Upper lobe of left lung (tissue), 4 donors: ENCODE measurements around the gene RGS7.

Source experiments
- CTCF ChIP-seq, 6 experiments: fragments of 450-650 bp in 4 of 6; fragments of 200-600 bp in 2 of 6; sonication (generic) in 2 of 6; IDR thresholded peaks; one replicate each; pipeline ENCODE4 v1.5.1; 2016 to 2019; ENCODE audit warnings: antibody characterized with exemption in 6 of 6
- POLR2A ChIP-seq, 4 donors: fragments of 450-650 bp; IDR thresholded peaks; one replicate each; pipeline ENCODE4 v1.5.1; 2016 to 2017; ENCODE audit warnings: antibody characterized with exemption in 4 of 4, mild to moderate bottlenecking in 2 of 4

GRCh38 chr1:241142493-241142892 is 214.5 kb downstream of the RGS7 start:
- TF ChIP-seq POLR2A (IDR thresholded peaks at IDR 0.05) = no peak
- no peak for TF ChIP-seq CTCF (IDR thresholded peaks at IDR 0.05)
